HEK293 (cell line): ENCODE results near the gene MAP2.

Source experiments
- CTCF ChIA-PET: fragments of 350-600 bp; formaldehyde crosslinking; extraction: SDS; loops from one replicate; lab custom pipeline; 2021; ENCODE audit warnings: antibody characterized with exemption; lab: Yijun Ruan, JAX
- POLR2A ChIA-PET: fragments of 300-600 bp; formaldehyde crosslinking; extraction: SDS; loops from one replicate; lab custom pipeline; 2020; ENCODE audit warnings: antibody characterized with exemption, inconsistent platforms; lab: Yijun Ruan, JAX
- H3K27ac ChIP-seq: fragments of 200-500 bp; sonication (Bioruptor generic); 2 replicates; pipeline ENCODE4 v1.5.1; 2014; ENCODE audit warnings: low read depth, low read length, control low read depth, inconsistent platforms; ENCODE audit errors: extremely low read depth
- H3K36me3 ChIP-seq, 2 experiments: fragments of 200-500 bp in 1 of 2; sonication (Bioruptor generic) in 1 of 2; 1 replicate in 1 of 2; 2 replicates in 1 of 2; pipeline ENCODE4 v1.5.1; 2014 to 2017; ENCODE audit warnings: inconsistent platforms in 2 of 2, low read length in 2 of 2; ENCODE audit not compliant: control insufficient read depth in 2 of 2, insufficient read depth in 1 of 2
- H3K4me1 ChIP-seq: fragments of 200-500 bp; sonication (Bioruptor generic); 2 replicates; pipeline ENCODE4 v1.5.1; 2014; ENCODE audit warnings: mild to moderate bottlenecking, low read length, inconsistent platforms; ENCODE audit not compliant: control insufficient read depth, insufficient read depth
- H3K4me3 ChIP-seq: 2 replicates; pipeline ENCODE4 v1.5.1; 2011; ENCODE audit warnings: low read depth, mild to moderate bottlenecking, control low read depth, low read length, moderate library complexity
- H3K9me3 ChIP-seq: fragments of 200-500 bp; sonication (Bioruptor generic); 2 replicates; pipeline ENCODE4 v1.5.1; 2014; ENCODE audit warnings: low read depth, low read length, inconsistent platforms; ENCODE audit not compliant: control insufficient read depth, insufficient read depth
- HOXA7 ChIP-seq: sonication (generic); formaldehyde crosslinking; IDR thresholded peaks from 2 replicates; pipeline ENCODE4 v1.8.1; 2022; ENCODE audit warnings: missing genetic modification reagents, borderline replicate concordance
- IKZF3 ChIP-seq: fragments of 450-650 bp; IDR thresholded peaks from 2 replicates; pipeline ENCODE4 v1.5.0; 2018; ENCODE audit warnings: missing biosample characterization, mild to moderate bottlenecking, missing genetic modification characterization, moderate library complexity
- PRDM10 ChIP-seq: fragments of 450-650 bp; formaldehyde crosslinking; IDR thresholded peaks from 2 replicates; pipeline ENCODE4 v1.5.1; 2016; ENCODE audit warnings: missing biosample characterization, missing genetic modification characterization
- TSHZ1 ChIP-seq: fragments of 450-650 bp; formaldehyde crosslinking; IDR thresholded peaks from 2 replicates; pipeline ENCODE4 v1.5.1; 2016; ENCODE audit warnings: missing biosample characterization, missing genetic modification characterization, borderline replicate concordance
- ZBTB1 ChIP-seq: fragments of 450-650 bp; formaldehyde crosslinking; IDR thresholded peaks from 2 replicates; pipeline ENCODE4 v1.5.1; 2016; ENCODE audit warnings: missing biosample characterization, missing genetic modification characterization
- ZNF138 ChIP-seq: fragments of 450-650 bp; formaldehyde crosslinking; IDR thresholded peaks from 2 replicates; pipeline ENCODE4 v1.5.1; 2016; ENCODE audit warnings: missing biosample characterization, missing genetic modification characterization, borderline replicate concordance
- ZNF174 ChIP-seq: fragments of 450-650 bp; formaldehyde crosslinking; IDR thresholded peaks from 2 replicates; pipeline ENCODE4 v1.5.0; 2017; ENCODE audit warnings: missing biosample characterization, mild to moderate bottlenecking, missing genetic modification characterization
- ZNF221 ChIP-seq: fragments of 450-650 bp; formaldehyde crosslinking; IDR thresholded peaks from 2 replicates; pipeline ENCODE4 v1.5.1; 2017; ENCODE audit warnings: missing biosample characterization, missing genetic modification characterization, borderline replicate concordance
- ZNF223 ChIP-seq: fragments of 450-650 bp; formaldehyde crosslinking; IDR thresholded peaks from 2 replicates; pipeline ENCODE4 v1.5.1; 2016; ENCODE audit warnings: missing biosample characterization, missing genetic modification characterization
- ZNF274 ChIP-seq, 2 experiments: fragments of 200-500 bp in 1 of 2; fragments of 450-650 bp in 1 of 2; sonication (Bioruptor generic) in 1 of 2; formaldehyde crosslinking in 1 of 2; IDR thresholded peaks; 2 replicates each; pipeline versions ENCODE4 v1.5.1 to v1.6.1; 2014 to 2016; ENCODE audit warnings: borderline replicate concordance in 1 of 2, inconsistent platforms in 1 of 2, low read length in 1 of 2, missing biosample characterization in 1 of 2, missing genetic modification characterization in 1 of 2
- ZNF280C ChIP-seq: fragments of 450-650 bp; formaldehyde crosslinking; IDR thresholded peaks from 2 replicates; pipeline ENCODE4 v1.5.1; 2016; ENCODE audit warnings: missing biosample characterization, missing genetic modification characterization
- ZNF292 ChIP-seq: fragments of 450-650 bp; formaldehyde crosslinking; IDR thresholded peaks from 2 replicates; pipeline ENCODE4 v1.5.1; 2016; ENCODE audit warnings: low read depth, missing biosample characterization, missing genetic modification characterization, borderline replicate concordance
- ZNF426 ChIP-seq: fragments of 450-650 bp; formaldehyde crosslinking; IDR thresholded peaks from 2 replicates; pipeline ENCODE4 v1.5.1; 2017; ENCODE audit warnings: missing biosample characterization, missing genetic modification characterization, mild to moderate bottlenecking, inconsistent platforms, moderate library complexity
- ZNF510 ChIP-seq: fragments of 450-650 bp; formaldehyde crosslinking; IDR thresholded peaks from 2 replicates; pipeline ENCODE4 v1.5.1; 2018; ENCODE audit warnings: mild to moderate bottlenecking, missing genetic modification characterization, missing biosample characterization; ENCODE audit not compliant: insufficient replicate concordance
- ZNF561 ChIP-seq: fragments of 450-650 bp; IDR thresholded peaks from 2 replicates; pipeline ENCODE4 v1.5.1; 2018; ENCODE audit warnings: missing biosample characterization, missing genetic modification characterization, borderline replicate concordance
- ZNF600 ChIP-seq: fragments of 450-650 bp; formaldehyde crosslinking; IDR thresholded peaks from 2 replicates; pipeline ENCODE4 v1.5.1; 2016; ENCODE audit warnings: missing biosample characterization, missing genetic modification characterization
- ZNF707 ChIP-seq: fragments of 450-650 bp; formaldehyde crosslinking; IDR thresholded peaks from 2 replicates; pipeline ENCODE4 v1.5.1; 2016; ENCODE audit warnings: missing biosample characterization, missing genetic modification characterization
- TF ChIP-seq, protein P1 (sequence below): fragments of 450-650 bp; formaldehyde crosslinking; IDR thresholded peaks from 2 replicates; pipeline ENCODE4 v1.5.1; 2016; ENCODE audit warnings: missing biosample characterization, missing genetic modification characterization
- TF ChIP-seq, protein P2 (sequence below): fragments of 450-650 bp; formaldehyde crosslinking; IDR thresholded peaks from 2 replicates; pipeline ENCODE4 v1.5.1; 2016; ENCODE audit warnings: missing biosample characterization, missing genetic modification characterization

The MAP2 gene

GRCh38 chr2:209619782-209620181 is 195.9 kb downstream of the MAP2 start:
- no peak overlapping the region for H3K4me3 ChIP-seq
- H3K9me3 ChIP-seq, result no peaks in the 10 kb centered on the region
- CTCF ChIA-PET, result interaction anchor here (0.5 to 0.6 kb wide), 2 partner anchors 14 to 16 kb away, joined by 3 to 4 read pairs; no protein-coding TSS in a partner anchor
- H3K36me3 ChIP-seq, result no peaks in the 10 kb centered on the region
- POLR2A ChIA-PET, result no interaction called here
- H3K4me1 ChIP-seq, result no peaks in the 10 kb centered on the region
- no peak overlapping the region for H3K27ac ChIP-seq
- no peak for TF ChIP-seq ZNF561 (tag by site-specific recombination)
- TF ChIP-seq, protein P1, sequence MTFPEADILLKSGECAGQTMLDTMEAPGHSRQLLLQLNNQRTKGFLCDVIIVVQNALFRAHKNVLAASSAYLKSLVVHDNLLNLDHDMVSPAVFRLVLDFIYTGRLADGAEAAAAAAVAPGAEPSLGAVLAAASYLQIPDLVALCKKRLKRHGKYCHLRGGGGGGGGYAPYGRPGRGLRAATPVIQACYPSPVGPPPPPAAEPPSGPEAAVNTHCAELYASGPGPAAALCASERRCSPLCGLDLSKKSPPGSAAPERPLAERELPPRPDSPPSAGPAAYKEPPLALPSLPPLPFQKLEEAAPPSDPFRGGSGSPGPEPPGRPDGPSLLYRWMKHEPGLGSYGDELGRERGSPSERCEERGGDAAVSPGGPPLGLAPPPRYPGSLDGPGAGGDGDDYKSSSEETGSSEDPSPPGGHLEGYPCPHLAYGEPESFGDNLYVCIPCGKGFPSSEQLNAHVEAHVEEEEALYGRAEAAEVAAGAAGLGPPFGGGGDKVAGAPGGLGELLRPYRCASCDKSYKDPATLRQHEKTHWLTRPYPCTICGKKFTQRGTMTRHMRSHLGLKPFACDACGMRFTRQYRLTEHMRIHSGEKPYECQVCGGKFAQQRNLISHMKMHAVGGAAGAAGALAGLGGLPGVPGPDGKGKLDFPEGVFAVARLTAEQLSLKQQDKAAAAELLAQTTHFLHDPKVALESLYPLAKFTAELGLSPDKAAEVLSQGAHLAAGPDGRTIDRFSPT (tag by site-specific recombination), result no peak
- TF ChIP-seq ZNF274 (IDR thresholded peaks at IDR 0.05; ENCODE audit: low read length), result no peak
- TF ChIP-seq ZNF274 (tag by site-specific recombination; IDR thresholded peaks at IDR 0.05; ENCODE audit: borderline replicate concordance), result no peak
- TF ChIP-seq ZNF510 (tag by site-specific recombination), result no peak
- TF ChIP-seq PRDM10 (tag by site-specific recombination), result no peak

GRCh38 chr2:209624192-209624938 is 200.5 kb downstream of the MAP2 start:
- Histone ChIP-seq H3K27ac (no peak overlapping the region), H3K4me1 (0 out of 2 replicates have a peak, but pooled peaks cover 2% of the 10 kb centered on the region), H3K4me3 (no peak overlapping the region), H3K36me3 (no peaks in the 10 kb centered on the region), H3K9me3 (no peaks in the 10 kb centered on the region)
- POLR2A ChIA-PET, result no interaction called here
- CTCF ChIA-PET, result interaction anchor here (1.1 kb wide), 1 partner anchor 45 kb away, joined by 3 read pairs; no protein-coding TSS in a partner anchor
- TF ChIP-seq ZBTB1 (no peak), ZNF292 (tag by site-specific recombination) (no peak), ZNF280C (tag by site-specific recombination) (no peak), ZNF138 (no peak), ZNF707 (tag by site-specific recombination) (no peak), HOXA7 (CRISPR knock-in tag) (no peak), ZNF221 (no peak), ZNF426 (tag by site-specific recombination) (no peak), ZNF600 (tag by site-specific recombination) (no peak), ZNF223 (tag by site-specific recombination) (no peak), IKZF3 (tag by site-specific recombination) (no peak), TSHZ1 (no peak), ZNF174 (no peak)
- TF ChIP-seq, protein P2, sequence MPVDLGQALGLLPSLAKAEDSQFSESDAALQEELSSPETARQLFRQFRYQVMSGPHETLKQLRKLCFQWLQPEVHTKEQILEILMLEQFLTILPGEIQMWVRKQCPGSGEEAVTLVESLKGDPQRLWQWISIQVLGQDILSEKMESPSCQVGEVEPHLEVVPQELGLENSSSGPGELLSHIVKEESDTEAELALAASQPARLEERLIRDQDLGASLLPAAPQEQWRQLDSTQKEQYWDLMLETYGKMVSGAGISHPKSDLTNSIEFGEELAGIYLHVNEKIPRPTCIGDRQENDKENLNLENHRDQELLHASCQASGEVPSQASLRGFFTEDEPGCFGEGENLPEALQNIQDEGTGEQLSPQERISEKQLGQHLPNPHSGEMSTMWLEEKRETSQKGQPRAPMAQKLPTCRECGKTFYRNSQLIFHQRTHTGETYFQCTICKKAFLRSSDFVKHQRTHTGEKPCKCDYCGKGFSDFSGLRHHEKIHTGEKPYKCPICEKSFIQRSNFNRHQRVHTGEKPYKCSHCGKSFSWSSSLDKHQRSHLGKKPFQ (tag by site-specific recombination), result no peak
